K562 (cell line): ENCODE data around the gene SLC25A18. TPM values are rescaled to one million over a fixed set of nuclear protein-coding genes. Genes with fewer than 3 reads are reported as not detected.

Experiments used
- CCAR2 ChIP-seq: fragments of 200-400 bp; formaldehyde crosslinking; IDR thresholded peaks from 2 replicates; pipeline ENCODE4 v1.6.1; 2017; ENCODE audit warnings: mild to moderate bottlenecking, low read depth, low read length
- ETV6 ChIP-seq, 3 experiments: fragments of 150-350 bp in 1 of 3; sonication (generic) in 1 of 3; formaldehyde crosslinking in 1 of 3; IDR thresholded peaks; 2 replicates each; pipeline versions ENCODE4 v1.6.1 to v1.8.0; 2014 to 2022; ENCODE audit warnings: borderline replicate concordance in 2 of 3, low read depth in 2 of 3, antibody characterized with exemption in 1 of 3, low read length in 1 of 3, mild to moderate bottlenecking in 1 of 3, missing genetic modification reagents in 1 of 3
- LCOR ChIP-seq: sonication (generic); formaldehyde crosslinking; IDR thresholded peaks from 2 replicates; pipeline ENCODE4 v1.8.0; 2022; ENCODE audit warnings: mild to moderate bottlenecking, missing genetic modification reagents
- PCBP1 ChIP-seq: fragments of 200-400 bp; formaldehyde crosslinking; IDR thresholded peaks from 2 replicates; pipeline ENCODE4 v1.6.1; 2018; ENCODE audit warnings: mild to moderate bottlenecking, low read depth, low read length; ENCODE audit not compliant: poor library complexity, severe bottlenecking
- PHF20 ChIP-seq: fragments of 450-650 bp; IDR thresholded peaks from 2 replicates; pipeline ENCODE4 v1.6.1; 2018; ENCODE audit not compliant: partially characterized antibody
- POLR2A ChIP-seq: fragments of 450-650 bp; conservative IDR thresholded peaks from 2 replicates; pipeline ENCODE4 v1.6.1; 2016
- SETDB1 ChIP-seq: IDR thresholded peaks from one replicate; pipeline ENCODE4 v1.6.1; 2012; ENCODE audit warnings: low read length, control low read depth, inconsistent platforms
- TRIM24 ChIP-seq, 2 experiments: fragments of 450-650 bp; IDR thresholded peaks; 2 replicates each; pipeline ENCODE4 v1.6.1; 2016
- ZKSCAN8 ChIP-seq: fragments of 200-800 bp; sonication (Bioruptor generic); IDR thresholded peaks from 2 replicates; pipeline ENCODE4 v1.6.1; 2016; ENCODE audit warnings: missing genetic modification characterization, missing compliant biosample characterization
- ZNF12 ChIP-seq: sonication (generic); formaldehyde crosslinking; IDR thresholded peaks from 2 replicates; pipeline ENCODE4 v1.4.0; 2020; ENCODE audit warnings: mild to moderate bottlenecking, missing genetic modification reagents
- polyA plus RNA-seq, 8 experiments: library from polyadenylated mRNA; depleted of rRNA in 4 of 8; stranded (reverse) in 5 of 8; unstranded in 3 of 8; fragments of >200 nt; fragmentation: Nextera tagmentation in 2 of 8; fragmentation: Illumina TruSeq in 1 of 8; extraction: Ambion mirVana in 2 of 8; extraction: Trizol in 1 of 8; gene quantifications; 2 replicates each; pipeline versions ENCODE4 v1.2.1 to v1.2.3, GENCODE V29; 2011 to 2014; ENCODE audit warnings: inconsistent platforms in 1 of 8, missing spikeins in 1 of 8
- total RNA-seq, 7 experiments: library from RNA; depleted of rRNA in 6 of 7; stranded (reverse); fragments of >200 nt in 6 of 7; fragmentation: Illumina TruSeq in 2 of 7; extraction: Trizol in 2 of 7; gene quantifications; 2 replicates each; pipeline versions ENCODE4 v1.2.1 to v1.2.3, GENCODE V29; 2011 to 2021; ENCODE audit warnings: low replicate concordance in 1 of 7
- TF ChIP-seq, protein P1 (sequence below): fragments of 250-450 bp; sonication (Bioruptor Pico); IDR thresholded peaks from 2 replicates; pipeline ENCODE4 v1.4.0; 2020; ENCODE audit warnings: mild to moderate bottlenecking, moderate library complexity, borderline replicate concordance
- TF ChIP-seq, protein P2 (sequence below): fragments of 450-650 bp; formaldehyde crosslinking; IDR thresholded peaks from 2 replicates; pipeline ENCODE4 v1.4.0; 2022; ENCODE audit warnings: missing genetic modification characterization
- TF ChIP-seq, protein P3 (sequence below): fragments of 450-650 bp; IDR thresholded peaks from 2 replicates; pipeline ENCODE4 v1.6.1; 2016; ENCODE audit warnings: low read depth, mild to moderate bottlenecking, moderate library complexity

Gene SLC25A18
- total and polyA plus RNA-seq, 9 of the 15 experiments (the other 6 are each of a cell fraction or from before 2014, with no cell fraction given): 0.04 TPM; not detected in 8

DNA sequence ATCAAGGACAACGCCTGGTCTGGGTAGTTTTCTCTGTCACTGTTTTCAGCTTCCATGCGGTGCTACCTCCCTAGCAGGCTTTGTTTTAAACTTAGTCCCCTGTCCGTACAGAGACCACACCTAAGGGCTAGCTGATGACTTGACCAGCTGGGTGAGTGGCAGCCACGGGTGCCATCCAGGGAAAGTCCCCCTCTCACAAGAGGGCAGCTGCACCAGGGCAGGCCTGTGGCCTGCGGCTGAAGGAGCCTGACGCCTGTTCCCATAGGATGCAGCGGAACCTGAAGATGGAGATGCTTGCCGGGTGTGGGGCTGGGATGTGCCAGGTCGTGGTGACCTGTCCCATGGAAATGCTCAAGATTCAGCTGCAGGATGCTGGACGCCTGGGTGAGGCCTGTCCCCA lies 19.9 kb downstream of the SLC25A18 start (continued):
- TF ChIP-seq, protein P1, sequence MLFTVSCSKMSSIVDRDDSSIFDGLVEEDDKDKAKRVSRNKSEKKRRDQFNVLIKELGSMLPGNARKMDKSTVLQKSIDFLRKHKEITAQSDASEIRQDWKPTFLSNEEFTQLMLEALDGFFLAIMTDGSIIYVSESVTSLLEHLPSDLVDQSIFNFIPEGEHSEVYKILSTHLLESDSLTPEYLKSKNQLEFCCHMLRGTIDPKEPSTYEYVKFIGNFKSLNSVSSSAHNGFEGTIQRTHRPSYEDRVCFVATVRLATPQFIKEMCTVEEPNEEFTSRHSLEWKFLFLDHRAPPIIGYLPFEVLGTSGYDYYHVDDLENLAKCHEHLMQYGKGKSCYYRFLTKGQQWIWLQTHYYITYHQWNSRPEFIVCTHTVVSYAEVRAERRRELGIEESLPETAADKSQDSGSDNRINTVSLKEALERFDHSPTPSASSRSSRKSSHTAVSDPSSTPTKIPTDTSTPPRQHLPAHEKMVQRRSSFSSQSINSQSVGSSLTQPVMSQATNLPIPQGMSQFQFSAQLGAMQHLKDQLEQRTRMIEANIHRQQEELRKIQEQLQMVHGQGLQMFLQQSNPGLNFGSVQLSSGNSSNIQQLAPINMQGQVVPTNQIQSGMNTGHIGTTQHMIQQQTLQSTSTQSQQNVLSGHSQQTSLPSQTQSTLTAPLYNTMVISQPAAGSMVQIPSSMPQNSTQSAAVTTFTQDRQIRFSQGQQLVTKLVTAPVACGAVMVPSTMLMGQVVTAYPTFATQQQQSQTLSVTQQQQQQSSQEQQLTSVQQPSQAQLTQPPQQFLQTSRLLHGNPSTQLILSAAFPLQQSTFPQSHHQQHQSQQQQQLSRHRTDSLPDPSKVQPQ (CRISPR knock-in tag): no peak
- TF ChIP-seq, protein P2, sequence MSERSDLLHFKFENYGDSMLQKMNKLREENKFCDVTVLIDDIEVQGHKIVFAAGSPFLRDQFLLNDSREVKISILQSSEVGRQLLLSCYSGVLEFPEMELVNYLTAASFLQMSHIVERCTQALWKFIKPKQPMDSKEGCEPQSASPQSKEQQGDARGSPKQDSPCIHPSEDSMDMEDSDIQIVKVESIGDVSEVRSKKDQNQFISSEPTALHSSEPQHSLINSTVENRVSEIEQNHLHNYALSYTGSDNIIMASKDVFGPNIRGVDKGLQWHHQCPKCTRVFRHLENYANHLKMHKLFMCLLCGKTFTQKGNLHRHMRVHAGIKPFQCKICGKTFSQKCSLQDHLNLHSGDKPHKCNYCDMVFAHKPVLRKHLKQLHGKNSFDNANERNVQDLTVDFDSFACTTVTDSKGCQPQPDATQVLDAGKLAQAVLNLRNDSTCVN (CRISPR knock-in tag): no peak
- TF ChIP-seq PCBP1 (no peak), CCAR2 (no peak), LCOR (CRISPR knock-in tag) (no peak), TRIM24 (IDR thresholded peaks at IDR 0.05) (no peak), ZKSCAN8 (CRISPR knock-in tag) (no peak), PHF20 (no peak), ETV6 (IDR thresholded peaks at IDR 0.05; ENCODE audit: borderline replicate concordance in 1 of 2, low read depth in 2 of 2, low read length in 1 of 2) (no peak), ETV6 (CRISPR knock-in tag; IDR thresholded peaks at IDR 0.05; ENCODE audit: borderline replicate concordance) (no peak), POLR2A (no peak), ZNF12 (CRISPR knock-in tag) (no peak), SETDB1 (no peak)
- TF ChIP-seq, protein P3, sequence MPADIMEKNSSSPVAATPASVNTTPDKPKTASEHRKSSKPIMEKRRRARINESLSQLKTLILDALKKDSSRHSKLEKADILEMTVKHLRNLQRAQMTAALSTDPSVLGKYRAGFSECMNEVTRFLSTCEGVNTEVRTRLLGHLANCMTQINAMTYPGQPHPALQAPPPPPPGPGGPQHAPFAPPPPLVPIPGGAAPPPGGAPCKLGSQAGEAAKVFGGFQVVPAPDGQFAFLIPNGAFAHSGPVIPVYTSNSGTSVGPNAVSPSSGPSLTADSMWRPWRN: no peak
